Aortic smooth muscle cell (primary cell): ENCODE data around the gene POLR2I. TPM values are rescaled to one million over a fixed set of nuclear protein-coding genes. Genes with fewer than 3 reads are reported as not detected.

ENCODE experiments used
- total RNA-seq: library from RNA; depleted of rRNA; stranded (reverse); fragments of >200 nt; gene quantifications from 2 replicates; pipeline ENCODE4 v1.2.3, GENCODE V29; 2014

Gene POLR2I
- total RNA-seq = 87.4 and 111 TPM in 2 replicates

DNA sequence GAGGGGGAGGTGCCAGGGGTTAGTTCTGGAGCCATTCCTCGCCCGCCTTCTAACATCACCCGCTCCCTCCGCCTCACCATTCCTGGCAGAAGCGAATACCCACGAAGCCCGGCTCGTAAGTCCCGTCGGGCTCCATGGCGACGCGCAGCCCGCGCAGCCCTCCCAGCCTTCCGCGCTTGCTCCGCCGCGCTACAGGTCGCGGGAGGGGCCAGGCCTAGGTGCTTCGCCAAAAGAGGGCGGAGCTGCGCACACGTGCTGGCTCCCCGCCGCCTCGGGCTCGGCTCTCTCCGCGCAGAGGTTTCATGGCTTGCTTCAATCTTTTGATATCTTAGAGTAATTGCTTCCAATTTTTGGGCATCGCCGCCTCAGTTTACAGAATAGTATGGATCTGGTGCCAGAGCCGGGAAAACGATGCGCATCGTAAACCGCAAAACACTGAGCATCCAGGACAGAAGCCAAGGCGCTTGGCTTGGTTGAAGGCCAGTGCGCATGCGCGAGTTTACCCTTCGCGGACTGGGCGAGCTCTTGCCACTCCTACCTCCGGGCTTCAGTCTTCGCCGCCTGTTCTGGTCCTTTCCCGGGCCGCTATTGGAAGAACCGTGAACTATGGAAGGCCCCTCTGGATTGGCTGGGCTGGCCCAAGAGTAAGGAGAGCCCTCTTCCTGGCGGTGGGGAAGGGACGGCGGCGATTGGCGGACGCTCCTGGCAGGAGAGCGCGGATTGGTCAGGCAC is at the start of gene POLR2I:
Gene POLR2I, minus strand, starts transcription at position 155 of the 732 bp plus-strand sequence. Its CDS starts 19 bp downstream, at position 136.

DNA sequence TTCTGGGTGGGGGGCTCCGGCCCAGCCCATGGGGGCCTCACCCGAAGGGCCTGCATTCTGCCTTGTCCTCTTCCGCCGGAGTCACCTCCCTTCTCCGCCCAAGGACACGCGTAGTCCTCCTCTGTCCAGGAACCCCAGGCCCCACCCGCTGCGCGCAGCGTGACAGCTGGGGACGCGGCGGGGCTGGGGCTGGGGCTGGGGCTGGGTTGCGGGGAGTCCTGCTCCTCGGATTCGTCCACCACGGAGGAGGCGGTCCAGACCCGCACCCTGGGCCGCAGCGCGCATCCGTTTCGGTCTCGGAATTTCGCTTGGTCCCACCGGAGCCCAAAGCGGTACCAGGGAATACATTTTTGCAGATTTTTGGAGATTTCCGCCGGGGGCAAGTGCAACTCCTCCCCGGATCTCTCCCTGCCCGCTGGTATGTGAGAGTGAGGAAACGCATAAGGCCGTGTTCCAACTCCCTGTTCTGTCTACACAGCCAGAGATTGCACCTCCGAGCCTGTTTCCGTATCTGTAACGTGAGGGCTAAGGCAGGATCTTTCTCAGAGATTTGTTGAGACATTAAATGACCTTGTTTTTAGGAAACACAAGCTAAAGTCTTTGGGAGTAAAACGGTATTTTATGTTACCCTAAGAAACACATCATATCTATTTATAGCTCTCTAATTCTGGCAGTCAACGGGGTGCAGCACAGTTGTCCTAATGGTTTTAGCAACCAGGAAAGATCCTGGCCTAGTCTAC is 37.8 kb upstream of the POLR2I start, which contains the start of gene COX7A1:
Gene COX7A1, minus strand, starts transcription at position 96 of the 740 bp plus-strand sequence. Its CDS starts 40 bp downstream, at position 56.

DNA sequence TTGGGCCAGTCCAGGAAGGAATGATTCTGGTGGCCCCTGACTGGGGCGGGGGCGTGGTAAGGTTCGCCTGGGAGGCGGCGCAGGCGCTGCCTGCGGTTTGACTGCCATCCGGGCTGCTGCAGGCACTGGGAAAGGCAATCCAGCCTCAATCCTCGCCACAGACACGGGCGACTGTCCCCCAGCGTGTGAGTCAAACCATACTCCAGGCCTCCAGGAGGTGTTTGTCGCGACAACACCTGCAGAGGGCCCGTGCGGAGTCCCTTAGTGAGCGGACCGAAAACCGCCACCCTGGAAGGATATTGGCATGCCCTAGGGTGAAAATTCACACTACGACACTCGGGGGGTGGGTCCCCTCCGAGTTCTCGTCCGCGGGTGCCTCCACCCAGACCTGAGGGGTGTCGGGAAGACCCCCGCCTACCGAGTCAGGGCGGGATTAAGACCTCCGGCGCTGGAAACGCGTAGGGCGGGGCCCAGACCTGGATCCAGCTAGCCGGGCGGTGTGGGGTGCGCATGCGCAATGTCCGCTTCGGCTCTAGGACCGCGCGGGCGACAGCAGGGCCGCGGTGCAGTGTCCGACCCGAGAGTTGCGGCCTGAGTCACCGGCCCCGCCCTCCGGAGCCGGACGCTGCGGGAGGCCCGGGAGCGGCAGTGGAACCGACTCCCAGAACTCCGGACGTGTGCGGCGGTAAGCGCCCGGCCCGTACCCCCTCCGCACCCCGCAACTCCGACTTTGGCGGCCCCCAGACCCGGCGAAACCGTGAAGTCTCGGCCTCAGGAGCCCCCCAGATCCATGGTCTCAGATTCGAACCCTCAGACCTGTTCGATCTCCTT is 25.0 kb upstream of the POLR2I start, which contains the start of gene CAPNS1:
Gene CAPNS1, plus strand, starts transcription at position 594 of the 831 bp plus-strand sequence. CDS start 946 bp downstream, outside the sequence.

DNA sequence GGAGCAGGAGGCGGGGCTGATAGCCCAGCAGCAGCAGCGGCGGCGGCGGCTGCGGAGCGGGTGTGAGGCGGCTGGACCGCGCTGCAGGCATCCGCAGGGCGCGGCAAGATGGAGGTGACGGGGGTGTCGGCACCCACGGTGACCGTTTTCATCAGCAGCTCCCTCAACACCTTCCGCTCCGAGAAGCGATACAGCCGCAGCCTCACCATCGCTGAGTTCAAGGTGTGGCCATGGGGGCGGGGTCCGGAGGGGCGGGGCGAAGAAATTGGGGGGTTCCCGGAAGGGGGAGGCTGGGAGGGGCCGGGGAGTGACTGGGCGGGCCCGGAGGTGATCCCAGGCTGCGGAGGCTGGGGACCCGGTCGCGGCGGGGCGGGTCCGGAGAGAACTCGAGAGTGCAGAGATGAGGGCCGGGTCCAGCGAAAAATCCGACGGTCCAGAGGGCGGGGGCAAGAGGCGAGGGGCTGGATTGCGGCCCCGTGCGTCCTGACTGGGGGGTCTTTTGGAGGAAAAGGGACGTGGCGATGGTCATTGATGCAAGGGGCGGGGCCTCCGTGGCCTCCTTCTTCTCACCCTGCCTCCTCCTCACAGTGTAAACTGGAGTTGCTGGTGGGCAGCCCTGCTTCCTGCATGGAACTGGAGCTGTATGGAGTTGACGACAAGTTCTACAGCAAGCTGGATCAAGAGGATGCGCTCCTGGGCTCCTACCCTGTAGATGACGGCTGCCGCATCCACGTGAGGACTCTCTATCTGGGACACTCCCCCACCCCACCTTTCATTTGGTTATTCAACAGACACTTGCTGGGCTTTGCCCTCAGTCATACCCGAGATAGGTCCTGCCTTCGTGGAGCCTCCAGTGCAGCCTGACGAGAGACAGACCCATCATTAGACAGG is 1.0 kb upstream of the POLR2I start, which contains the start of gene TBCB:
Gene TBCB, plus strand, starts transcription at position 16 of the 891 bp plus-strand sequence. Its CDS starts 93 bp downstream, at position 109.

DNA sequence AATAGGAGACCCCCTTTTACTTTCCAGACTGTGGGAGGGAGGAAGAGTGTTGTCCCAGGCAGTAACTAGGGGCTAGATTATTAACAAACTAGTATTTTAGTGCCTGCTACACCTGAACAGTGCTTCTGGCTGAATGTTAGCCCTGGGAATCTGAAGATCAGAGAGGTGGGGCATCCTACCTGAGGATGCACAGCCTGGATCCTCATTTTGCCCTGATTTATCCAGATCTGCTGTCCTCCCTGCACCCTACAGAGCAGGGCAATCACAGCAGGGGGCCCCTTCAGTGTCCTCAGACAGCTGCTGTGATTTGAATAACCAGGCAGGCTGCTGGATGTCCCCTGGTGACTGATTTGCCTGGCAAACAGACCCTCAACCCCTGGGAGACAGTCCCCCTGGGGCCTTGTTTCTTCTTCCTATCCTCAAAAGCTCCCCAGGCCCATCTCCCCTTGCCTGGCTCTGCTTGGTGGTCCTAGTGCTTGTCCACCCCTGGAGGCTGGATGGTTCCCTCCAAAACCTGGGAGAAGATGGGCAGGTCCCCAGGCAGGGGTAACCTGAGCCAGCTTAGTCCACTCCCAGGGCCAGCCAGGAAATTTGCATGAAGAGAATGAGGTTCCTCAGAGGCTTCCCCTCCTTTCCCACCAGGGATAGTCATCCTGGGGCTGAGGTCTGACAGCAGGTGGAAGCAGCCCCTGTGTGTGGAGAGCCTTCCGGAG is 4.0 kb downstream of the POLR2I start, which contains the start of gene OVOL3:
Gene OVOL3, plus strand, starts transcription at position 657 of the 713 bp plus-strand sequence. CDS start 60 bp downstream, outside the sequence.

Other genes with a start within 250 kb of the POLR2I start
- 7.7 and 14.0 TPM in 2 replicates for gene APLP1, start 246.3 kb downstream of the POLR2I start, total RNA-seq
- gene NFKBID, start 214.3 kb downstream of the POLR2I start, total RNA-seq = 3.2 and 4.0 TPM in 2 replicates
- gene HCST, start 212.3 kb downstream of the POLR2I start, total RNA-seq = 0.79 and 1.2 TPM in 2 replicates
- not detected in 2 replicates for gene TYROBP, start 206.6 kb downstream of the POLR2I start, total RNA-seq
- 1.5 and 2.4 TPM in 2 replicates for gene LRFN3, start 178.5 kb downstream of the POLR2I start, total RNA-seq
- gene SDHAF1, start 119.7 kb downstream of the POLR2I start, total RNA-seq = 13.5 and 15.2 TPM in 2 replicates
- 0.25 TPM in 1 of 2 replicates, not detected in the other for gene SYNE4, start 106.1 kb downstream of the POLR2I start, total RNA-seq
- 13.9 and 18.8 TPM in 2 replicates for gene ALKBH6, start 100.7 kb downstream of the POLR2I start, total RNA-seq
- 3.4 and 11.8 TPM in 2 replicates for gene CLIP3, start 82.0 kb downstream of the POLR2I start, total RNA-seq
- 0.50 and 1.2 TPM in 2 replicates for gene THAP8, start 60.6 kb downstream of the POLR2I start, total RNA-seq
- 3.2 and 6.2 TPM in 2 replicates for gene WDR62, start 60.0 kb downstream of the POLR2I start, total RNA-seq
- not detected in 2 replicates for gene OVOL3, start 3.7 kb downstream of the POLR2I start, total RNA-seq
- gene TBCB, start 593 bp upstream of the POLR2I start, total RNA-seq = 265 and 341 TPM in 2 replicates
- 545 and 630 TPM in 2 replicates for gene CAPNS1, start 25.2 kb upstream of the POLR2I start, total RNA-seq
- 79.4 and 93.1 TPM in 2 replicates for gene COX7A1, start 37.6 kb upstream of the POLR2I start, total RNA-seq
- gene ZNF565, start 99.8 kb upstream of the POLR2I start, total RNA-seq = 5.9 and 7.1 TPM in 2 replicates
- 83.0 and 86.5 TPM in 2 replicates for gene ZNF146, start 100.2 kb upstream of the POLR2I start, total RNA-seq